DOHH2 (cell line): Measurements from ENCODE around the gene RIN1.

Experiments
- H3F3A ChIP-seq: fragments of 200-600 bp; sonication (generic), shearing (Covaris generic); 2 replicates; pipeline ENCODE4 v1.6.0; 2016; ENCODE audit warnings: antibody characterized with exemption, mild to moderate bottlenecking; ENCODE audit not compliant: control insufficient read depth, insufficient read depth
- H3K27ac ChIP-seq: fragments of 200-600 bp; sonication (generic); 2 replicates; pipeline ENCODE4 v1.5.1; 2014; ENCODE audit warnings: low read depth, mild to moderate bottlenecking, low read length, moderate library complexity
- H3K27me3 ChIP-seq: fragments of 200-600 bp; sonication (generic); 2 replicates; pipeline ENCODE4 v1.6.1; 2014; ENCODE audit warnings: mild to moderate bottlenecking, low read length, mixed read lengths; ENCODE audit not compliant: control insufficient read depth
- H3K36me3 ChIP-seq: fragments of 200-600 bp; sonication (generic); 2 replicates; pipeline ENCODE4 v1.6.1; 2014; ENCODE audit warnings: mild to moderate bottlenecking, low read length, moderate library complexity, mixed read lengths; ENCODE audit not compliant: control insufficient read depth
- H3K4me1 ChIP-seq: fragments of 200-600 bp; sonication (generic); 2 replicates; pipeline ENCODE4 v1.6.1; 2014; ENCODE audit warnings: mild to moderate bottlenecking, low read length, mixed read lengths; ENCODE audit not compliant: control insufficient read depth
- H3K4me2 ChIP-seq: fragments of 200-600 bp; sonication (generic); 2 replicates; pipeline ENCODE4 v1.6.0; 2014; ENCODE audit warnings: mild to moderate bottlenecking, low read length, moderate library complexity
- H3K4me3 ChIP-seq: fragments of 200-600 bp; sonication (generic); 2 replicates; pipeline ENCODE4 v1.5.1; 2014; ENCODE audit warnings: mild to moderate bottlenecking, low read length, mixed read lengths
- H3K79me2 ChIP-seq: fragments of 200-600 bp; sonication (generic); 2 replicates; pipeline ENCODE4 v1.6.1; 2014; ENCODE audit warnings: mild to moderate bottlenecking, low read length, mixed read lengths; ENCODE audit not compliant: control insufficient read depth
- H3K9me2 ChIP-seq: fragments of 200-600 bp; sonication (generic); replicated peaks from 2 replicates; pipeline ENCODE4 v1.6.1; 2014; ENCODE audit warnings: mild to moderate bottlenecking, low read length, mixed read lengths; ENCODE audit not compliant: control insufficient read depth
- H3K9me3 ChIP-seq: fragments of 200-600 bp; sonication (generic); 2 replicates; pipeline ENCODE4 v1.6.1; 2014; ENCODE audit warnings: antibody characterized with exemption, low read length, mixed read lengths; ENCODE audit not compliant: control insufficient read depth, insufficient read depth
- H4K20me1 ChIP-seq: fragments of 200-600 bp; sonication (generic); 2 replicates; pipeline ENCODE4 v1.6.0; 2014; ENCODE audit warnings: low read depth, mild to moderate bottlenecking, antibody characterized with exemption, low read length, moderate library complexity; ENCODE audit not compliant: control insufficient read depth, insufficient read depth
- EZH2phosphoT487 ChIP-seq: fragments of 200-600 bp; sonication (generic); IDR thresholded peaks from 2 replicates; pipeline ENCODE4 v1.6.1; 2017; ENCODE audit warnings: borderline replicate concordance, mild to moderate bottlenecking, antibody characterized with exemption, low read length, moderate library complexity, mixed read lengths
- TF ChIP-seq, protein P1 (sequence below): fragments of 200-600 bp; sonication (generic); IDR thresholded peaks from one replicate; pipeline ENCODE4 v1.5.1; 2014; ENCODE audit warnings: antibody characterized with exemption, mild to moderate bottlenecking, low read depth, low read length; ENCODE audit not compliant: poor library complexity, severe bottlenecking

Gene RIN1

DNA sequence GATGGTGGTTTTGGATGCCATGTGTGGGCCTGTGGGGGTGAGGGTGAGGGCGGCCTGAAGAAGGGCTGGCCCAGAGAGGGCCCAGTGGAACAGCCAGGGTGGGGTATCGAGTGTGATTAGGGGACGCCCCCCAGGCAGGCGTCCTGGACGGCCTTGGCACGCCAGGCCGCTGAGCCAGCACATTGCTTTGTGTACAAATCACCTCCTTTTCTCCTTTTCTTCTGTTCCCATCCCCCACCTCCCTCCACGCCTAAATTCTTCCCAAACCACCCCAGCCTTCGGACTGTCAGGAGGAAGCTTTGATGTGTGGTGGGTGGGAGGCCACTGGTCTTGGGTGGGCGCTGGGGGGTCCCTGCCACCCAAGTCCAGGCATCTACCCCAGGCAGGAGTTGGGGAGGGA lies 11.6 kb downstream of the RIN1 start:
- no peak overlapping the region for H3K27ac ChIP-seq
- H3K9me3 ChIP-seq, result peaks cover 5% of the 10 kb centered on the region; the same call in 1 of the 2 replicates
- no peaks in the 10 kb centered on the region for H4K20me1 ChIP-seq
- H3K4me3 ChIP-seq, result no peak overlapping the region
- TF ChIP-seq, protein P1, sequence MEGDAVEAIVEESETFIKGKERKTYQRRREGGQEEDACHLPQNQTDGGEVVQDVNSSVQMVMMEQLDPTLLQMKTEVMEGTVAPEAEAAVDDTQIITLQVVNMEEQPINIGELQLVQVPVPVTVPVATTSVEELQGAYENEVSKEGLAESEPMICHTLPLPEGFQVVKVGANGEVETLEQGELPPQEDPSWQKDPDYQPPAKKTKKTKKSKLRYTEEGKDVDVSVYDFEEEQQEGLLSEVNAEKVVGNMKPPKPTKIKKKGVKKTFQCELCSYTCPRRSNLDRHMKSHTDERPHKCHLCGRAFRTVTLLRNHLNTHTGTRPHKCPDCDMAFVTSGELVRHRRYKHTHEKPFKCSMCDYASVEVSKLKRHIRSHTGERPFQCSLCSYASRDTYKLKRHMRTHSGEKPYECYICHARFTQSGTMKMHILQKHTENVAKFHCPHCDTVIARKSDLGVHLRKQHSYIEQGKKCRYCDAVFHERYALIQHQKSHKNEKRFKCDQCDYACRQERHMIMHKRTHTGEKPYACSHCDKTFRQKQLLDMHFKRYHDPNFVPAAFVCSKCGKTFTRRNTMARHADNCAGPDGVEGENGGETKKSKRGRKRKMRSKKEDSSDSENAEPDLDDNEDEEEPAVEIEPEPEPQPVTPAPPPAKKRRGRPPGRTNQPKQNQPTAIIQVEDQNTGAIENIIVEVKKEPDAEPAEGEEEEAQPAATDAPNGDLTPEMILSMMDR, result no peak
- TF ChIP-seq EZH2phosphoT487, result no peak
- H3K36me3 ChIP-seq, result no peaks in the 10 kb centered on the region
- H3F3A ChIP-seq, result no peaks in the 10 kb centered on the region
- no peaks in the 10 kb centered on the region for H3K27me3 ChIP-seq
- no peaks in the 10 kb centered on the region for H3K79me2 ChIP-seq
- H3K9me2 ChIP-seq, result no peaks in the 10 kb centered on the region
- peaks cover 47% of the 10 kb centered on the region for H3K4me1 ChIP-seq
- H3K4me2 ChIP-seq, result no peak overlapping the region

DNA sequence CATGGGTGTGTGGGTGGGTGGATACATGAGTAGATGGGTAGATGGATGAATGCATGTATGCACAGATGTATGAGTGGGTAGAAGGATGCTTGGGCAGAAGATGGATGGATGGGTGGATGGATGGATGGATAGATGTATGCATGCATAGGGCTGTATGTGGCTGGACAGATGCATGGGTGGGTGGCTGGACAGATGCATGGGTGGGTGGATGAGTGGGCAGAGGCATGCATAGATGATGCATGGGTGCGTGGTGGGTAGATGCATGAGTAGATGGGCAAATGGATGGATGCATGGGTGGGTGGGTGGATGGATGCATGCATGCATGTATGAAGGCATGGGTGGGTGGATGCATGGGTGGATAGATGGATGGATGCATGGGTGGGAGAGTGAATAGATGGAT lies 12.6 kb downstream of the RIN1 start:
- H4K20me1 ChIP-seq, result no peaks in the 10 kb centered on the region
- no peaks in the 10 kb centered on the region for H3K9me2 ChIP-seq
- H3K4me2 ChIP-seq, result no peak overlapping the region
- H3K27ac ChIP-seq, result no peak overlapping the region
- no peaks in the 10 kb centered on the region for H3K36me3 ChIP-seq
- H3K79me2 ChIP-seq, result no peaks in the 10 kb centered on the region
- no peaks in the 10 kb centered on the region for H3K27me3 ChIP-seq
- TF ChIP-seq, protein P1, result no peak
- no peak for TF ChIP-seq EZH2phosphoT487
- peaks cover 8% of the 10 kb centered on the region; the same call in 1 of the 2 replicates for H3K9me3 ChIP-seq
- peaks cover under 1% of the 10 kb centered on the region; the same call in 1 of the 2 replicates for H3F3A ChIP-seq
- H3K4me1 ChIP-seq, result peaks cover 50% of the 10 kb centered on the region
- H3K4me3 ChIP-seq, result no peak overlapping the region

DNA sequence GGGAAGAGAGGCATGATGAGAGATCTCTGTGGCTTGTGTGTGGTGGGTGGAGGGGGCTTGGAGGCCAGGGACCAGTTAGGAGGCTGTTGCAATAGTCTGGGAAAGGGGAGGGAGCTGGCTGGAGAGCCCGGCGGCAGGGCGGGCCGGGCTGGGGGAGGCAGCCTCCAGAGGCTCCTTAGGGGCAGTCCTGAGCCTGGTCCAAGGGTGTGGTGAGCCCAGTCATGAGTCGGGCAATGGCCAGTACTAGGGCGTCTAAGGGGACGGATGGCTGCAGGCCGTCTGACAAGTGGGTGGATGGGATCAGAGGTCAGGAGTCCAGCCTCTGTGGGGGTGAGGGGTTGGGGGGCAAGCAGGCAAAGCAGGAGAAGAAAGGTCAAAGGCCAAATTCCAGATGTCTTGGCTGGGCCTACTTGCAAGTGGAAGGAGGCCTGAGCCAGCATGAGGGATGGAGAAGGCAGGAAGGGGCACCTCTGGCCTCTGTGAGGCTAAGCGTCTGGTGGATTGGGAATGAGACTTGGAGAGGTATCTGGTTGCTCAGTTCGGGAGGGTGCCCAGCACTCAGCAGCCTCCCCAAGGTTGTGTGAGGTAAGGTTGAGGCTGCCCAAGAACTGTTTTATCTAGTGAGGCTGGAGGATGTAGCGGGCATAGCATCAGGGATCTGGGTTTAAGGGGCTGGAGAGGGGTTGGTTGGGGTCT lies 13.4 kb downstream of the RIN1 start:
- TF ChIP-seq EZH2phosphoT487, result no peak
- TF ChIP-seq, protein P1, result no peak
- Histone ChIP-seq H3K36me3 (no peaks in the 10 kb centered on the region), H3K27ac (no peak overlapping the region), H3K27me3 (no peaks in the 10 kb centered on the region), H4K20me1 (no peaks in the 10 kb centered on the region), H3F3A (peaks cover 7% of the 10 kb centered on the region), H3K4me3 (no peak overlapping the region), H3K9me3 (peaks cover 8% of the 10 kb centered on the region; the same call in 1 of the 2 replicates), H3K79me2 (no peaks in the 10 kb centered on the region), H3K9me2 (no peaks in the 10 kb centered on the region), H3K4me1 (peaks cover 50% of the 10 kb centered on the region), H3K4me2 (no peak overlapping the region)
